Erythroblast (primary cell): Measurements from ENCODE around the gene GUCD1.

Experiments
- GATA1 ChIP-seq: IDR thresholded peaks from 2 replicates; pipeline ENCODE4 v1.6.1; 2011; ENCODE audit warnings: low read depth, mild to moderate bottlenecking, control low read depth, low read length, moderate library complexity
- POLR2A ChIP-seq: IDR thresholded peaks from 2 replicates; pipeline ENCODE4 v1.6.1; 2011; ENCODE audit warnings: mild to moderate bottlenecking, low read length

DNA sequence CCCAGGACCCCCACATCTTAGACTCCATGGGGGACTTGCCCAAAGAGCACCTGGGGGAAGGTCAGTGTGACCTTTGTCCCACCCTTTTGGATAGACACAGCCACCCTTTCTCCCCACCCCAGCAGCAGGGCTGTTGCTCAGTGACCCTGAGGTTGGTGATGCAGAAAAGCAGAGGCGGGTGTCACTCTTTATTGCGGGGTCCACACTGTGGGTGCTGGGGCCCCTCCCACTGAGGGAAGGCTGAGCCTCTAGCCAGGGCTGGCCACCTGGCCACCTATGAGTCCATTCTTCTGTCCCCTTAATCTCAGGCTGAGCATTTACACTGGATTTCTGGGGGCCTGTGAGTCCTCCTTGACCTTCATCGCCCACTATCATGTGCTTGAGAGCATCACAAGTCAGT is 30.5 kb upstream of the GUCD1 start:
- no peak for TF ChIP-seq POLR2A
- no peak for TF ChIP-seq GATA1
